ENCODE data around the gene LAMA2. TPM values are rescaled to one million over a fixed set of nuclear protein-coding genes. Genes with fewer than 3 reads are reported as not detected.

The LAMA2 gene
- total RNA-seq, 2 donors from 2014 or later = 111 to 217 TPM

GRCh38 chr6:129289442-129289841 is 406.5 kb downstream of the LAMA2 start:
- no peak for ATAC-seq (ENCODE audit: insufficient number of reproducible peaks, low FRiP score, low read depth)
- Histone ChIP-seq H3K9me3 (no peaks in the 10 kb centered on the region), H3K27ac (no peak overlapping the region), H3K4me1 (ENCODE audit: control insufficient read depth in 1 of 2, low read depth in 2 of 2) (no peaks in the 10 kb centered on the region), H3K4me3 (no peak overlapping the region), H3K36me3 (peaks cover 14% of the 10 kb centered on the region), H3K27me3 (replicated peaks; ENCODE audit: insufficient read depth) (no peaks in the 10 kb centered on the region)
- TF ChIP-seq, protein P1, sequence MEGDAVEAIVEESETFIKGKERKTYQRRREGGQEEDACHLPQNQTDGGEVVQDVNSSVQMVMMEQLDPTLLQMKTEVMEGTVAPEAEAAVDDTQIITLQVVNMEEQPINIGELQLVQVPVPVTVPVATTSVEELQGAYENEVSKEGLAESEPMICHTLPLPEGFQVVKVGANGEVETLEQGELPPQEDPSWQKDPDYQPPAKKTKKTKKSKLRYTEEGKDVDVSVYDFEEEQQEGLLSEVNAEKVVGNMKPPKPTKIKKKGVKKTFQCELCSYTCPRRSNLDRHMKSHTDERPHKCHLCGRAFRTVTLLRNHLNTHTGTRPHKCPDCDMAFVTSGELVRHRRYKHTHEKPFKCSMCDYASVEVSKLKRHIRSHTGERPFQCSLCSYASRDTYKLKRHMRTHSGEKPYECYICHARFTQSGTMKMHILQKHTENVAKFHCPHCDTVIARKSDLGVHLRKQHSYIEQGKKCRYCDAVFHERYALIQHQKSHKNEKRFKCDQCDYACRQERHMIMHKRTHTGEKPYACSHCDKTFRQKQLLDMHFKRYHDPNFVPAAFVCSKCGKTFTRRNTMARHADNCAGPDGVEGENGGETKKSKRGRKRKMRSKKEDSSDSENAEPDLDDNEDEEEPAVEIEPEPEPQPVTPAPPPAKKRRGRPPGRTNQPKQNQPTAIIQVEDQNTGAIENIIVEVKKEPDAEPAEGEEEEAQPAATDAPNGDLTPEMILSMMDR (IDR thresholded peaks at IDR 0.05) = no peak
- no peak for DNase-seq (ENCODE audit: low spot score)

DNA sequence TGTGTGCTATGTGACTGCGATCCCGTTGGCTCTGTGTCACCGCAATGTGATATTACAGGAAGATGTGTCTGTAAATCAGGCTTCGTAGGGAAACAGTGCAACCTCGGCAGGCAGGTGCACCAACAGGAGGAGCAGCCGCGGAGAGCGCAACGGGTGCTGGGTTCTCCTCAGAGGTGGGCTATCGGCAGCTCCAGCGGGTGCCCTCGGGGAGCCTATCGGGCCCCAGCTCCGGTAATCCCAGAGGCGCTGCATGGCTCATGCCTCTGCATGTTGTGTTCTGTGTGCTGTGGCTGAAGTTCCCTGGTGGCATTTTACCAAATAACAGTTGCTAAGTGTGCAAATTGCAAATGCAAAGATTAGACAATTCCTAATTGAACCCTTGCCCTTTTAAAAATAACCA is 409.9 kb downstream of the LAMA2 start:
- DNase-seq (ENCODE audit: low spot score) (no peak), ATAC-seq (ENCODE audit: insufficient number of reproducible peaks, low FRiP score, low read depth) (no peak)
- H3K4me3 ChIP-seq = no peak overlapping the region
- peaks cover 14% of the 10 kb centered on the region for H3K36me3 ChIP-seq
- no peaks in the 10 kb centered on the region for H3K4me1 ChIP-seq (ENCODE audit: control insufficient read depth in 1 of 2, low read depth in 2 of 2)
- TF ChIP-seq, protein P1 (IDR thresholded peaks at IDR 0.05) = no peak
- H3K9me3 ChIP-seq = no peaks in the 10 kb centered on the region
- no peaks in the 10 kb centered on the region for H3K27me3 ChIP-seq (replicated peaks; ENCODE audit: insufficient read depth)
- H3K27ac ChIP-seq = no peak overlapping the region

DNA sequence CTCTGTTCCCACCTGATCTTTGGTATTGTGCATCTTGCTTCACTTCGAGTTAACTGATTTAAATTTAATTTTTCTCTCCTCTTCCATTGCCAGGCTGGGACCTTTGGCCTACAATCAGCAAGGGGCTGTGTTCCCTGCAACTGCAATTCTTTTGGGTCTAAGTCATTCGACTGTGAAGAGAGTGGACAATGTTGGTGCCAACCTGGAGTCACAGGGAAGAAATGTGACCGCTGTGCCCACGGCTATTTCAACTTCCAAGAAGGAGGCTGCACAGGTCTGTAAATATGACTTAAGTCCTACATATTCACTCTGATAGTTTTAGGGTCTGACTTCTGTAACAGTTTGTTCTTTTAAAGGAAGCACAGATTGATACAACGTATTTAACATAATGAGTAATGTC is 414.7 kb downstream of the LAMA2 start:
- ATAC-seq (ENCODE audit: insufficient number of reproducible peaks, low FRiP score, low read depth) = no peak
- H3K4me3 ChIP-seq = no peak overlapping the region
- TF ChIP-seq, protein P1 (IDR thresholded peaks at IDR 0.05) = no peak
- DNase-seq (ENCODE audit: low spot score) = no peak
- no peak overlapping the region for H3K27ac ChIP-seq
- no peaks in the 10 kb centered on the region for H3K4me1 ChIP-seq (ENCODE audit: control insufficient read depth in 1 of 2, low read depth in 2 of 2)
- H3K27me3 ChIP-seq (replicated peaks; ENCODE audit: insufficient read depth) = no peaks in the 10 kb centered on the region
- H3K9me3 ChIP-seq = no peaks in the 10 kb centered on the region
- peaks cover 10% of the 10 kb centered on the region for H3K36me3 ChIP-seq

- H3K27ac ChIP-seq = no peak overlapping the region
- ATAC-seq (ENCODE audit: insufficient number of reproducible peaks, low FRiP score, low read depth) (no peak), DNase-seq (ENCODE audit: low spot score) (no peak)
- no peak overlapping the region for H3K4me3 ChIP-seq
- H3K4me1 ChIP-seq (ENCODE audit: control insufficient read depth in 1 of 2, low read depth in 2 of 2) = no peaks in the 10 kb centered on the region
- H3K36me3 ChIP-seq = no peaks in the 10 kb centered on the region
- TF ChIP-seq, protein P1 (IDR thresholded peaks at IDR 0.05) = no peak
- H3K9me3 ChIP-seq = no peaks in the 10 kb centered on the region
- no peaks in the 10 kb centered on the region for H3K27me3 ChIP-seq (replicated peaks; ENCODE audit: insufficient read depth)
These were observed 419.7 kb downstream of the LAMA2 start for GRCh38 chr6:129302671-129303070.

DNA sequence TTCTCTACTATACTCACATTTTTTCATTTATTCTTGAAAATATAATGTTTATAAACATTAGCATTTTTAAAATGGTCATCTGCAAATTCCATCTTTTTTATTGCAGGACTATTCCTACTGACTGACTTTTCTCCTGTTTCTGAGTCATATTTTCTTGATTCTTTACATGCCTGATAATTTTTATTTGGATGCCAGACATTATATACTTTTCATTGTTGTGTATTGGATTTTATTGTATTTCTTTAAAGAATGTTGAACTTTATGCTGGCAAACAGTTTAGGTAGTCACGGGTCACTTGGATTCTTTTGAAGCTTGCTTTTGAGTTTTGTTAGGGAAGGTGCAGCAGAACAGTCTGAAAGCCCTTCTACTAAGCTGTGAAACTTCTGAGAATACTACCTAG is 423.9 kb downstream of the LAMA2 start:
- Histone ChIP-seq H3K4me3 (no peak overlapping the region), H3K36me3 (no peaks in the 10 kb centered on the region), H3K27ac (no peak overlapping the region), H3K27me3 (replicated peaks; ENCODE audit: insufficient read depth) (no peaks in the 10 kb centered on the region), H3K9me3 (no peaks in the 10 kb centered on the region), H3K4me1 (ENCODE audit: control insufficient read depth in 1 of 2, low read depth in 2 of 2) (no peaks in the 10 kb centered on the region)
- DNase-seq (ENCODE audit: low spot score) = no peak
- TF ChIP-seq, protein P1 (IDR thresholded peaks at IDR 0.05) = no peak
- ATAC-seq (ENCODE audit: insufficient number of reproducible peaks, low FRiP score, low read depth) = no peak
